Measurements from ENCODE around the gene AQP1. TPM values are rescaled to one million over a fixed set of nuclear protein-coding genes. Genes with fewer than 3 reads are reported as not detected.

The AQP1 gene
- total RNA-seq, 1 experiment from 2014 or later, result not detected

- no peak overlapping the region for H3K4me3 Mint-ChIP-seq (ENCODE audit: unreplicated experiment)
- ChIA-PET POLR2A (no interaction called here), CTCF (interaction anchor here (0.6 to 3.4 kb wide), 3 partner anchors 8 to 1004 kb away, joined by 3 to 21 read pairs (median 15); no protein-coding TSS in a partner anchor)
- H3K4me1 Mint-ChIP-seq (ENCODE audit: insufficient read depth, unreplicated experiment), result no peaks in the 10 kb centered on the region
- BruUV-seq (replicated peaks), result no TSS peak
- H3K27ac Mint-ChIP-seq (ENCODE audit: low read depth, unreplicated experiment), result no peak overlapping the region
- no peak for DNase-seq (ENCODE audit: unreplicated experiment)
- intact Hi-C loops (cut with micrococcal nuclease), result no loop called here
- peaks cover 12% of the 10 kb centered on the region for H3K27me3 Mint-ChIP-seq (ENCODE audit: insufficient read depth, unreplicated experiment)
- no peaks in the 10 kb centered on the region for H3K36me3 Mint-ChIP-seq (ENCODE audit: insufficient read depth, unreplicated experiment)
- TF ChIP-seq CTCF (IDR thresholded peaks at IDR 0.05; ENCODE audit: unreplicated experiment), result no peak
- H3K9me3 Mint-ChIP-seq (ENCODE audit: unreplicated experiment), result no peaks in the 10 kb centered on the region
These were observed 19.7 kb downstream of the AQP1 start for GRCh38 chr7:30931161-30931928.

GRCh38 chr7:30931929-30932540 is 20.4 kb downstream of the AQP1 start:
- H3K36me3 Mint-ChIP-seq (ENCODE audit: insufficient read depth, unreplicated experiment), result no peaks in the 10 kb centered on the region
- TF ChIP-seq CTCF (IDR thresholded peaks at IDR 0.05; ENCODE audit: unreplicated experiment), result no peak
- intact Hi-C loops (cut with micrococcal nuclease), result no loop called here
- H3K9me3 Mint-ChIP-seq (ENCODE audit: unreplicated experiment), result no peaks in the 10 kb centered on the region
- no peak for DNase-seq (ENCODE audit: unreplicated experiment)
- peak overlapping the region; percentile 46 for H3K27ac Mint-ChIP-seq (ENCODE audit: low read depth, unreplicated experiment)
- H3K27me3 Mint-ChIP-seq (ENCODE audit: insufficient read depth, unreplicated experiment), result peaks cover 14% of the 10 kb centered on the region
- no TSS peak for BruUV-seq (replicated peaks)
- no peaks in the 10 kb centered on the region for H3K4me1 Mint-ChIP-seq (ENCODE audit: insufficient read depth, unreplicated experiment)
- CTCF ChIA-PET, result interaction anchor here (0.6 to 3.4 kb wide), 3 partner anchors 52 to 1004 kb away, joined by 3 to 15 read pairs (median 3); no protein-coding TSS in a partner anchor
- POLR2A ChIA-PET, result no interaction called here
- no peak overlapping the region for H3K4me3 Mint-ChIP-seq (ENCODE audit: unreplicated experiment)

- Mint-ChIP-seq H3K27me3 (ENCODE audit: insufficient read depth, unreplicated experiment) (peaks cover 19% of the 10 kb centered on the region), H3K4me3 (ENCODE audit: unreplicated experiment) (no peak overlapping the region), H3K36me3 (ENCODE audit: insufficient read depth, unreplicated experiment) (no peaks in the 10 kb centered on the region), H3K27ac (ENCODE audit: low read depth, unreplicated experiment) (peak overlapping the region; percentile 46), H3K4me1 (ENCODE audit: insufficient read depth, unreplicated experiment) (no peaks in the 10 kb centered on the region), H3K9me3 (ENCODE audit: unreplicated experiment) (no peaks in the 10 kb centered on the region)
- intact Hi-C loops (cut with micrococcal nuclease), result no loop called here
- DNase-seq (ENCODE audit: unreplicated experiment), result no peak
- no TSS peak for BruUV-seq (replicated peaks)
- POLR2A ChIA-PET, result no interaction called here
- TF ChIP-seq CTCF (IDR thresholded peaks at IDR 0.05; ENCODE audit: unreplicated experiment), result no peak
- CTCF ChIA-PET, result interaction anchor here (0.7 to 3.4 kb wide), 2 partner anchors 52 to 74 kb away, joined by 3 to 15 read pairs; no protein-coding TSS in a partner anchor
These were observed 20.9 kb downstream of the AQP1 start for GRCh38 chr7:30932562-30932961.

GRCh38 chr7:30933124-30933974 is 21.7 kb downstream of the AQP1 start:
- CTCF ChIA-PET, result interaction anchor here (0.6 to 3.4 kb wide), 4 partner anchors 50 to 1446 kb away, joined by 3 to 15 read pairs (median 6); no protein-coding TSS in a partner anchor
- TF ChIP-seq CTCF (IDR thresholded peaks at IDR 0.05; ENCODE audit: unreplicated experiment), result no peak
- Mint-ChIP-seq H3K27ac (ENCODE audit: low read depth, unreplicated experiment) (no peak overlapping the region), H3K9me3 (ENCODE audit: unreplicated experiment) (no peaks in the 10 kb centered on the region), H3K27me3 (ENCODE audit: insufficient read depth, unreplicated experiment) (peaks cover 27% of the 10 kb centered on the region), H3K4me1 (ENCODE audit: insufficient read depth, unreplicated experiment) (no peaks in the 10 kb centered on the region), H3K4me3 (ENCODE audit: unreplicated experiment) (no peak overlapping the region), H3K36me3 (ENCODE audit: insufficient read depth, unreplicated experiment) (no peaks in the 10 kb centered on the region)
- intact Hi-C loops (cut with micrococcal nuclease), result no loop called here
- POLR2A ChIA-PET, result no interaction called here
- BruUV-seq (replicated peaks), result no TSS peak
- no peak for DNase-seq (ENCODE audit: unreplicated experiment)
